ENCODE results near the gene AMOTL1.
"Not testable (repeated sequence)": the region's sequence is repeated elsewhere in the genome, so short reads cannot be mapped to it uniquely, and the experiment has no call there.

The AMOTL1 gene

GRCh38 chr11:94771390-94771789 lies 3.2 kb downstream of the AMOTL1 start:
- DNase-seq: no peak

GRCh38 chr11:94771951-94772350 lies 3.8 kb downstream of the AMOTL1 start:
- no peak for DNase-seq

- DNase-seq: no peak
Observed at GRCh38 chr11:94773842-94774241, 5.7 kb downstream of the AMOTL1 start.

GRCh38 chr11:94774345-94774744 lies 6.2 kb downstream of the AMOTL1 start:
- DNase-seq: no peak

- DNase-seq: no peak
Observed at GRCh38 chr11:94775567-94776327, 7.6 kb downstream of the AMOTL1 start.

GRCh38 chr11:94776351-94777321 lies 8.5 kb downstream of the AMOTL1 start:
- peak; percentile 43 for DNase-seq

GRCh38 chr11:94780432-94780831 lies 12.3 kb downstream of the AMOTL1 start:
- no peak for DNase-seq

GRCh38 chr11:94781837-94782236 lies 13.7 kb downstream of the AMOTL1 start:
- no peak for DNase-seq

- no peak for DNase-seq
Observed at GRCh38 chr11:94782446-94782845, 14.3 kb downstream of the AMOTL1 start.

GRCh38 chr11:94784884-94785283 lies 16.7 kb downstream of the AMOTL1 start:
- DNase-seq: no peak

GRCh38 chr11:94785509-94785908 lies 17.4 kb downstream of the AMOTL1 start:
- no peak for DNase-seq

- no peak for DNase-seq
Observed at GRCh38 chr11:94786264-94787126, 18.3 kb downstream of the AMOTL1 start.

- DNase-seq: no peak
Observed at GRCh38 chr11:94787801-94788200, 19.6 kb downstream of the AMOTL1 start.

- DNase-seq: no peak
Observed at GRCh38 chr11:94788396-94788795, 20.2 kb downstream of the AMOTL1 start.

GRCh38 chr11:94790197-94790596 lies 22.0 kb downstream of the AMOTL1 start:
- no peak for DNase-seq

GRCh38 chr11:94790661-94791180 lies 22.6 kb downstream of the AMOTL1 start:
- no peak for DNase-seq

- no peak for DNase-seq
Observed at GRCh38 chr11:94791216-94791889, 23.2 kb downstream of the AMOTL1 start.

- not testable (repeated sequence) for DNase-seq
Observed at GRCh38 chr11:94791942-94792341, 23.8 kb downstream of the AMOTL1 start.

- no peak for DNase-seq
Observed at GRCh38 chr11:94792451-94792850, 24.3 kb downstream of the AMOTL1 start.

- DNase-seq: no peak
Observed at GRCh38 chr11:94793002-94793401, 24.8 kb downstream of the AMOTL1 start.

GRCh38 chr11:94793822-94794221 lies 25.7 kb downstream of the AMOTL1 start:
- DNase-seq: no peak
